SK-N-SH treated with all-trans-retinoic acid at 6 μM for 48 hours (cell line): ENCODE measurements around the gene CAMTA2.
A peak's percentile ranks its signal among the peaks of the same experiment; 100 is the strongest.

Experiments
- ATAC-seq: fragments of 200-7000 bp; cut with Tn5 transposase; 3 replicates; pipeline ENCODE4 v1.9.1; 2020; ENCODE audit warnings: mild to moderate bottlenecking, moderate library complexity
- ARNTL ChIP-seq: fragments of 450-650 bp; formaldehyde crosslinking; IDR thresholded peaks from 2 replicates; pipeline ENCODE4 v1.5.0; 2020; ENCODE audit warnings: low read depth, mild to moderate bottlenecking, moderate library complexity, borderline replicate concordance
- BACH2 ChIP-seq: fragments of 250-450 bp; sonication (Bioruptor Pico); IDR thresholded peaks from 2 replicates; pipeline ENCODE4 v1.9.0; 2021; ENCODE audit warnings: mild to moderate bottlenecking, borderline replicate concordance
- ESRRG ChIP-seq: fragments of 250-450 bp; sonication (Bioruptor Pico); IDR thresholded peaks from 2 replicates; pipeline ENCODE4 v1.6.1; 2021; ENCODE audit warnings: mild to moderate bottlenecking
- GLIS3 ChIP-seq: fragments of 250-450 bp; sonication (Bioruptor Pico); IDR thresholded peaks from 2 replicates; pipeline ENCODE4 v1.5.0; 2020; ENCODE audit warnings: mild to moderate bottlenecking, moderate library complexity
- ISL1 ChIP-seq: fragments of 250-450 bp; sonication (Bioruptor Pico); IDR thresholded peaks from 2 replicates; pipeline ENCODE4 v2.1.2; 2022; ENCODE audit warnings: mild to moderate bottlenecking, moderate library complexity
- OSR1 ChIP-seq: fragments of 250-450 bp; sonication (Bioruptor Pico); IDR thresholded peaks from 2 replicates; pipeline ENCODE4 v1.8.0; 2022; ENCODE audit warnings: moderate library complexity, mild to moderate bottlenecking, inconsistent platforms
- PPARA ChIP-seq: fragments of 250-450 bp; sonication (Bioruptor Pico); IDR thresholded peaks from 2 replicates; pipeline ENCODE4 v1.5.0; 2020; ENCODE audit warnings: mild to moderate bottlenecking, borderline replicate concordance
- RARB ChIP-seq: fragments of 250-450 bp; sonication (Bioruptor Pico); IDR thresholded peaks from 2 replicates; pipeline ENCODE4 v1.8.0; 2021; ENCODE audit warnings: mild to moderate bottlenecking, moderate library complexity
- SNAI2 ChIP-seq: fragments of 250-450 bp; sonication (Bioruptor Pico); IDR thresholded peaks from 2 replicates; pipeline ENCODE4 v1.5.0; 2020; ENCODE audit warnings: mild to moderate bottlenecking, moderate library complexity
- ZFP3 ChIP-seq: fragments of 250-450 bp; sonication (Bioruptor Pico); IDR thresholded peaks from 2 replicates; pipeline ENCODE4 v1.5.0; 2020; ENCODE audit warnings: mild to moderate bottlenecking, moderate library complexity
- ZFP30 ChIP-seq: fragments of 450-650 bp; formaldehyde crosslinking; IDR thresholded peaks from 2 replicates; pipeline ENCODE4 v1.5.0; 2022; ENCODE audit warnings: mild to moderate bottlenecking, moderate library complexity
- ZNF565 ChIP-seq: fragments of 450-650 bp; formaldehyde crosslinking; conservative IDR thresholded peaks from 2 replicates; pipeline ENCODE4 v1.5.0; 2020; ENCODE audit warnings: low read depth, mild to moderate bottlenecking, moderate library complexity
- ZNF70 ChIP-seq: fragments of 450-650 bp; formaldehyde crosslinking; IDR thresholded peaks from 2 replicates; pipeline ENCODE4 v1.5.0; 2020; ENCODE audit warnings: mild to moderate bottlenecking, moderate library complexity
- ZNF8 ChIP-seq: fragments of 450-650 bp; formaldehyde crosslinking; IDR thresholded peaks from 2 replicates; pipeline ENCODE4 v1.5.0; 2020; ENCODE audit warnings: mild to moderate bottlenecking, moderate library complexity
- TF ChIP-seq, protein P1 (sequence below): fragments of 250-450 bp; sonication (Bioruptor Pico); IDR thresholded peaks from 2 replicates; pipeline ENCODE4 v1.5.1; 2020; ENCODE audit warnings: low read depth, mild to moderate bottlenecking, moderate library complexity
- TF ChIP-seq, protein P2 (sequence below): fragments of 250-450 bp; sonication (Bioruptor Pico); IDR thresholded peaks from 2 replicates; pipeline ENCODE4 v1.5.0; 2020; ENCODE audit warnings: mild to moderate bottlenecking, moderate library complexity
- TF ChIP-seq, protein P3 (sequence below): fragments of 250-450 bp; sonication (Bioruptor Pico); IDR thresholded peaks from 2 replicates; pipeline ENCODE4 v1.8.0; 2021; ENCODE audit warnings: low read depth, mild to moderate bottlenecking, moderate library complexity, borderline replicate concordance
- TF ChIP-seq, protein P4 (sequence below): fragments of 250-450 bp; sonication (Bioruptor Pico); IDR thresholded peaks from 2 replicates; pipeline ENCODE4 v1.5.1; 2021; ENCODE audit warnings: mild to moderate bottlenecking, moderate library complexity
- TF ChIP-seq, protein P5 (sequence below): fragments of 250-450 bp; sonication (Bioruptor Pico); IDR thresholded peaks from 2 replicates; pipeline ENCODE4 v1.8.0; 2020; ENCODE audit warnings: mild to moderate bottlenecking, moderate library complexity, borderline replicate concordance

Gene CAMTA2

DNA sequence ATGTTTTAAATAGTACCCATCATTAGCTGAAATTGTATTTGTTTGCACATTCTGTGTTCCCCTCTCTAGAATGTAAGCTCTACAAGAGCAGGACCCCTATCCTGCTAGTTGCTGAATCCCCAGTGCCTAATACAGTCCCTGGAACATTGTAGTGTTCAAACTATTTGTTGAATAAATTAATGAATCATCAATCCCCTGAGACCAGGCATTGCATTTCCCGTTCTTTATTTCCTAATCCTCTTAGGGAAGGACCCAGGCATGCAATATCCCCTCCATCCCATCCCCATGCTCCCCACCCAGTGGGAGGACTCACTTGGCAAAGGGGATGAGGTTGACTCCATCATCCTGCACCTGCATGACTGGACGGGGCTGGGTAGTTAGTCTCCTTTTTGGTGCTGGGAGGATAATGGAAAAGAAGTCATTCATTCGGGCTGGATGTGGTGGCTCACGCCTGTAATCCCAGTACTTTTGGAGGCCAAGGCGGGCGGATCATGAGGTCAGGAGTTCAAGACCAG is 6.7 kb upstream of the CAMTA2 start:
- ATAC-seq, result no peak
- no peak for TF ChIP-seq ESRRG (CRISPR knock-in tag)
- TF ChIP-seq ZFP3, result no peak
- no peak for TF ChIP-seq ARNTL (CRISPR knock-in tag)
- TF ChIP-seq PPARA (CRISPR knock-in tag), result no peak
- TF ChIP-seq, protein P1, sequence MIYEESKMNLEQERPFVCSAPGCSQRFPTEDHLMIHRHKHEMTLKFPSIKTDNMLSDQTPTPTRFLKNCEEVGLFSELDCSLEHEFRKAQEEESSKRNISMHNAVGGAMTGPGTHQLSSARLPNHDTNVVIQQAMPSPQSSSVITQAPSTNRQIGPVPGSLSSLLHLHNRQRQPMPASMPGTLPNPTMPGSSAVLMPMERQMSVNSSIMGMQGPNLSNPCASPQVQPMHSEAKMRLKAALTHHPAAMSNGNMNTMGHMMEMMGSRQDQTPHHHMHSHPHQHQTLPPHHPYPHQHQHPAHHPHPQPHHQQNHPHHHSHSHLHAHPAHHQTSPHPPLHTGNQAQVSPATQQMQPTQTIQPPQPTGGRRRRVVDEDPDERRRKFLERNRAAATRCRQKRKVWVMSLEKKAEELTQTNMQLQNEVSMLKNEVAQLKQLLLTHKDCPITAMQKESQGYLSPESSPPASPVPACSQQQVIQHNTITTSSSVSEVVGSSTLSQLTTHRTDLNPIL, result no peak

DNA sequence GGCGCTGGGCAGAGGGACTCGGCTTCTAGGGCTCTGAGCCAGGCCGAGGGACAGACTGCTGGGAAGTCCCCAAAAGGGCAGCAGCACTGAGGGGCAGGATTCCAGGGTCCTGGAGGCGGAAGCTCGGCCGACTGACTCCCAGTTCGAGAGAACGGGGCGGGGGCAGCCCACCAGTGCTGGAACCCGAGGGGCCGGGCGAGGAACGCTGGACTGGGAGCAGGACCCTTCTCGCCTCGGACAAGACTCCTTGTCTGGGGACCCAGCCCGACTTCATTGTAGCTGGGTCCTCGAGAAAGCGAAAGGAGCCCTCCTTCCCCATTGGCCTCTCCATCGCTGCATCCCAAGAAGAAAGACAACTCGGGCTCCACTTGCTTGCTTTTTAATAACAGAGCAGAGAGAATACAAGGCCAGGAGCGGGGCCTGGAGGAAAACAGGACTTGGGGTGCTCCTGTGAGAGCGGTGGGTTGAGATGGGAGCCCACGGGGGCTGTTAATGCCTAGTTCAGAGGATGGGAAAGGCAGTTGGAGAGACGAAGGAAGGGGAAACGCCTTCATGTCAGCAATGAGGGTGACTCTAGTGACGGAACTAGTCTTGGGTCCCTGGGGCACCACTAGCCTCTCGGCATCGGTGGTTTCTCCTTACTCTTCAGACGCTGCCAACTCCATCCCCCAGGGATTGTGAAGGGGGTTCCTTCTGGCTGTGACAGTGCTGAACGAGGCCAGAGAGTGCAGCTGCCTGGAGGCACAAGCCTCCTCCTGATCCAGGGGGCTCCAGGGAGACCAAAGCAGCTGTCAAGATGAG is 492 bp upstream of the CAMTA2 start:
- ATAC-seq, result peak; percentile 43; the same call in 2 of the 3 replicates
- TF ChIP-seq, protein P2, sequence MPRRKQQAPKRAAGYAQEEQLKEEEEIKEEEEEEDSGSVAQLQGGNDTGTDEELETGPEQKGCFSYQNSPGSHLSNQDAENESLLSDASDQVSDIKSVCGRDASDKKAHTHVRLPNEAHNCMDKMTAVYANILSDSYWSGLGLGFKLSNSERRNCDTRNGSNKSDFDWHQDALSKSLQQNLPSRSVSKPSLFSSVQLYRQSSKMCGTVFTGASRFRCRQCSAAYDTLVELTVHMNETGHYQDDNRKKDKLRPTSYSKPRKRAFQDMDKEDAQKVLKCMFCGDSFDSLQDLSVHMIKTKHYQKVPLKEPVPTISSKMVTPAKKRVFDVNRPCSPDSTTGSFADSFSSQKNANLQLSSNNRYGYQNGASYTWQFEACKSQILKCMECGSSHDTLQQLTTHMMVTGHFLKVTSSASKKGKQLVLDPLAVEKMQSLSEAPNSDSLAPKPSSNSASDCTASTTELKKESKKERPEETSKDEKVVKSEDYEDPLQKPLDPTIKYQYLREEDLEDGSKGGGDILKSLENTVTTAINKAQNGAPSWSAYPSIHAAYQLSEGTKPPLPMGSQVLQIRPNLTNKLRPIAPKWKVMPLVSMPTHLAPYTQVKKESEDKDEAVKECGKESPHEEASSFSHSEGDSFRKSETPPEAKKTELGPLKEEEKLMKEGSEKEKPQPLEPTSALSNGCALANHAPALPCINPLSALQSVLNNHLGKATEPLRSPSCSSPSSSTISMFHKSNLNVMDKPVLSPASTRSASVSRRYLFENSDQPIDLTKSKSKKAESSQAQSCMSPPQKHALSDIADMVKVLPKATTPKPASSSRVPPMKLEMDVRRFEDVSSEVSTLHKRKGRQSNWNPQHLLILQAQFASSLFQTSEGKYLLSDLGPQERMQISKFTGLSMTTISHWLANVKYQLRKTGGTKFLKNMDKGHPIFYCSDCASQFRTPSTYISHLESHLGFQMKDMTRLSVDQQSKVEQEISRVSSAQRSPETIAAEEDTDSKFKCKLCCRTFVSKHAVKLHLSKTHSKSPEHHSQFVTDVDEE (CRISPR knock-in tag), result no peak
- no peak for TF ChIP-seq ZFP3
- TF ChIP-seq ZNF565, result no peak
- TF ChIP-seq, protein P3, sequence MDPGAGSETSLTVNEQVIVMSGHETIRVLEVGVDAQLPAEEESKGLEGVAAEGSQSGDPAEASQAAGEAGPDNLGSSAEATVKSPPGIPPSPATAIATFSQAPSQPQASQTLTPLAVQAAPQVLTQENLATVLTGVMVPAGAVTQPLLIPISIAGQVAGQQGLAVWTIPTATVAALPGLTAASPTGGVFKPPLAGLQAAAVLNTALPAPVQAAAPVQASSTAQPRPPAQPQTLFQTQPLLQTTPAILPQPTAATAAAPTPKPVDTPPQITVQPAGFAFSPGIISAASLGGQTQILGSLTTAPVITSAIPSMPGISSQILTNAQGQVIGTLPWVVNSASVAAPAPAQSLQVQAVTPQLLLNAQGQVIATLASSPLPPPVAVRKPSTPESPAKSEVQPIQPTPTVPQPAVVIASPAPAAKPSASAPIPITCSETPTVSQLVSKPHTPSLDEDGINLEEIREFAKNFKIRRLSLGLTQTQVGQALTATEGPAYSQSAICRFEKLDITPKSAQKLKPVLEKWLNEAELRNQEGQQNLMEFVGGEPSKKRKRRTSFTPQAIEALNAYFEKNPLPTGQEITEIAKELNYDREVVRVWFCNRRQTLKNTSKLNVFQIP (CRISPR knock-in tag), result no peak
- no peak for TF ChIP-seq ZNF70 (CRISPR knock-in tag)
- no peak for TF ChIP-seq ZNF8 (CRISPR knock-in tag)
- no peak for TF ChIP-seq OSR1 (CRISPR knock-in tag)
- TF ChIP-seq PPARA (CRISPR knock-in tag), result no peak
- TF ChIP-seq, protein P4, sequence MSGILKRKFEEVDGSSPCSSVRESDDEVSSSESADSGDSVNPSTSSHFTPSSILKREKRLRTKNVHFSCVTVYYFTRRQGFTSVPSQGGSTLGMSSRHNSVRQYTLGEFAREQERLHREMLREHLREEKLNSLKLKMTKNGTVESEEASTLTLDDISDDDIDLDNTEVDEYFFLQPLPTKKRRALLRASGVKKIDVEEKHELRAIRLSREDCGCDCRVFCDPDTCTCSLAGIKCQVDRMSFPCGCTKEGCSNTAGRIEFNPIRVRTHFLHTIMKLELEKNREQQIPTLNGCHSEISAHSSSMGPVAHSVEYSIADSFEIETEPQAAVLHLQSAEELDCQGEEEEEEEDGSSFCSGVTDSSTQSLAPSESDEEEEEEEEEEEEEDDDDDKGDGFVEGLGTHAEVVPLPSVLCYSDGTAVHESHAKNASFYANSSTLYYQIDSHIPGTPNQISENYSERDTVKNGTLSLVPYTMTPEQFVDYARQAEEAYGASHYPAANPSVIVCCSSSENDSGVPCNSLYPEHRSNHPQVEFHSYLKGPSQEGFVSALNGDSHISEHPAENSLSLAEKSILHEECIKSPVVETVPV (CRISPR knock-in tag), result no peak
- no peak for TF ChIP-seq RARB (CRISPR knock-in tag)

DNA sequence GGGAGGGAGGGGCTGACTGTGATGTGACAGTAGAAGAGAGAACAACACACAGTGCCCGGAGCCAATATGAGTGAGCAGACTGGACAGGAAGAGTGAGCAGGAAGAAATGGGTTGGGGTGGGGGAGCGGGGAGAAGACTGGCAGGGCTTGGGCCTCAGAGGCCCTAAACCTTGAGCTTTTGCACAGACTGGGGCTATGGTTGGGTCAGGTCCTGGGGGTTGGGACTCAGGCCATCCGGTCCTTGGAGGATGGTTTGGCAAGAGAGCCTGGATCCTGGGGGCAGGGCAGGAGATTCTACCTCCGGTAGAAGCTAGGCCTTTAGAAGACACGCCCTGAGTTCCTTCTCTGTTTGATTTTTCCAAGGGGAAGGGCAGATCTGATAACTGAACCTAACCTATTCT is 1.1 kb downstream of the CAMTA2 start:
- TF ChIP-seq ZFP3, result no peak
- TF ChIP-seq ZNF565, result no peak
- ATAC-seq, result no peak

DNA sequence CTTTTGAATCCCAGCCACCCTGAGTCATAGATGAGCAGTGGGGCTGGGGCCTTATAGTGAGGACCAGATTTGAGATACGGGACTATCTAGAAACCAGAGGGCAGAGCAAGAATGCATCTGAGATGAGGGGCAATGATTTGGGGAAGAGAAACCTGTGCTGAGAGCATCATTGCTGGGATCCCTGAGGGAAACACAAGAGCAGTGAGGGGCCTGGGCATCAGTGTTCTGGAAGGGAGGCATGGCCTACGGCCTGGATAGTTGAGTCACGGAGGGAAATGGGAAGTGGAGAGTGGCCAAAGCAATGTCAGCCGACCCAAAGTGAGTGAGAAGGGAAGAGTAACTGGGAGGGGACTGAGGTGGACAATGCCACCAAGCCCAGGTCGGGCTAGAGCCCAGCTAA is 5.2 kb downstream of the CAMTA2 start:
- ATAC-seq, result no peak
- TF ChIP-seq, protein P3 (CRISPR knock-in tag), result no peak
- no peak for TF ChIP-seq ARNTL (CRISPR knock-in tag)
- TF ChIP-seq OSR1 (CRISPR knock-in tag), result no peak
- TF ChIP-seq, protein P1, result no peak
- TF ChIP-seq ZNF70 (CRISPR knock-in tag), result no peak
- no peak for TF ChIP-seq BACH2
- TF ChIP-seq, protein P2 (CRISPR knock-in tag), result no peak
- no peak for TF ChIP-seq GLIS3
- no peak for TF ChIP-seq SNAI2 (CRISPR knock-in tag)
- TF ChIP-seq ZNF565, result no peak
- TF ChIP-seq ZFP30 (CRISPR knock-in tag), result no peak
- TF ChIP-seq ISL1, result no peak
- TF ChIP-seq, protein P5, sequence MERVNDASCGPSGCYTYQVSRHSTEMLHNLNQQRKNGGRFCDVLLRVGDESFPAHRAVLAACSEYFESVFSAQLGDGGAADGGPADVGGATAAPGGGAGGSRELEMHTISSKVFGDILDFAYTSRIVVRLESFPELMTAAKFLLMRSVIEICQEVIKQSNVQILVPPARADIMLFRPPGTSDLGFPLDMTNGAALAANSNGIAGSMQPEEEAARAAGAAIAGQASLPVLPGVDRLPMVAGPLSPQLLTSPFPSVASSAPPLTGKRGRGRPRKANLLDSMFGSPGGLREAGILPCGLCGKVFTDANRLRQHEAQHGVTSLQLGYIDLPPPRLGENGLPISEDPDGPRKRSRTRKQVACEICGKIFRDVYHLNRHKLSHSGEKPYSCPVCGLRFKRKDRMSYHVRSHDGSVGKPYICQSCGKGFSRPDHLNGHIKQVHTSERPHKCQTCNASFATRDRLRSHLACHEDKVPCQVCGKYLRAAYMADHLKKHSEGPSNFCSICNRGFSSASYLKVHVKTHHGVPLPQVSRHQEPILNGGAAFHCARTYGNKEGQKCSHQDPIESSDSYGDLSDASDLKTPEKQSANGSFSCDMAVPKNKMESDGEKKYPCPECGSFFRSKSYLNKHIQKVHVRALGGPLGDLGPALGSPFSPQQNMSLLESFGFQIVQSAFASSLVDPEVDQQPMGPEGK (CRISPR knock-in tag), result no peak
